ENCODE data around the gene PIGS.
"Not testable (repeated sequence)": the region's sequence is repeated elsewhere in the genome, so short reads cannot be mapped to it uniquely, and the experiment has no call there.

PIGS gene

DNA sequence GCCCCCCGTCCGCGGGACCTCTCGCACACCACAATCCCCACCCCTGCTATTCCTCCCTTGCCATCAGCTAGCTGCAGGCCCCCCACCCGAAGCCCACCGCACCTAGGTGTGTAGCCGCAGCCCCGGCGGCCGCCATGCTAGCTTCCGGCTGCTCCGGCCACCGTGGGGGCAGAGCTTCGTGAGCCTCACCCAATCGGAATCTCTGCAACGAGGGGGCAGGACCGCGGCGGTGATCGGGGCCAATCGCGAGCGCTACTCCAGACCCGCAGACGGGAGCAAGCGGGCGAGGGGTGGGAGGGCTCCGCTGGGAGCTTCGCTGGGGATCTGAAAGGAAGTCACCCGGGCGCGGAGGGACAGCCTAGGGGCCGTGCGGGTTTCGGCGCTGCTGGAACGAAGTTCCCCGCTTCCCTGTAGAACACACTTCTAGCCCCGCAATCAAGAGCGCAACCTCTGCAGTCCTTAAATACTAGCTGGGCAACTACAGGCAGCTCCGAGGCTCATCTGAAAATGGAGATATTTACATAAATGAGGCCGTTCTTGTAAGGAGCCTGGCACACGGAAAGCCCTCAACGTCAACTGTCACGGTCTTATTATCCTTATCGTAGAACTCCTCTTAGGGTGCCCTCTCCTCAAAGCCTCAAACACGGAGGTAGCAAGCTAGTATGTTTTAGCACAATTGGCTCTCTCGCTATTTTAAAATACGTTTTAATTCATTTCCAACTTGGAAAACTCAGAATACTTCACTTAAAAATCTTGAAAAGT is at the start of gene PIGS:
TSS of gene PIGS (minus strand) at position 164 of the 762 bp plus-strand sequence. CDS start at position 136, 28 bp downstream.
- DNase-seq (ENCODE audit: low spot score), result peak; percentile 99

DNA sequence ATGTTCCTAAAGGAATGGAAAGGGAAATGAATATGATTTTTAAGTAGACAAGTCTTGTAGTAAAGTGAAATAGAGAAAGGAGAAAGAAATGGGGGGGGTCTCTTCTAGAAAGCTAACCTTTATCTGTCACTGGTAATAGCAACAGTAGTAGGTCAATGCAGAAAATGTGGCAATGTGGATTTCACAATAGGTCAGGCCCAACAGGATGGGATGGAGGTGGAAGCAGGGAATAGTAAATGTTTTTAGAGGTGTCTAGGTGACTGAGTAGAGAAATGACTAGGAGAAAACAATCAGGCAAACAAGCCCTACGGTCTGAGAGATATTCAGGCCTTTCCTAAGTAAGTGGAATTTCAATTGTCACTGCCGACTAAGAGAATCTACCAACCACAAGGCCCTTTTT is 48.7 kb upstream of the PIGS start:
- DNase-seq (ENCODE audit: low spot score), result no peak

DNA sequence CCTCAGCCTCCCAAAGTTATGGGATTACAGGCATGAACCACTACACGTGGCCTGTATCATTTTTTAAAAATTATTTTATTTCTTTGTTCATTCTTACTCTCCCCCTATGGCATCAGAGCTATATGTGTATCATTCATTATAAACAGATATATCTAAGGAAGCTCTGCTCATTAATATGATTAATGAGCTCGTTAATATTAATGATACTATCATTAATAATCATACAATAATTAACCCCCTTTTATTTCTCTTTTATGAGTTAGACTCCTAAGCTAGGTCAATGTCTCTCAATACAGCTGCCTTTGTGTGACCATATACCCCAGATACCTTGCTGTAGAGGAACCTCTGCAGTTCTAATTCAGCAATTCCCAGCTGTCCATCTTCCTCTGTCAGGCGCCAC is 47.1 kb upstream of the PIGS start:
- no peak for DNase-seq (ENCODE audit: low spot score)

GRCh38 chr17:28616281-28616680 is 45.0 kb upstream of the PIGS start:
- DNase-seq (ENCODE audit: low spot score), result no peak

DNA sequence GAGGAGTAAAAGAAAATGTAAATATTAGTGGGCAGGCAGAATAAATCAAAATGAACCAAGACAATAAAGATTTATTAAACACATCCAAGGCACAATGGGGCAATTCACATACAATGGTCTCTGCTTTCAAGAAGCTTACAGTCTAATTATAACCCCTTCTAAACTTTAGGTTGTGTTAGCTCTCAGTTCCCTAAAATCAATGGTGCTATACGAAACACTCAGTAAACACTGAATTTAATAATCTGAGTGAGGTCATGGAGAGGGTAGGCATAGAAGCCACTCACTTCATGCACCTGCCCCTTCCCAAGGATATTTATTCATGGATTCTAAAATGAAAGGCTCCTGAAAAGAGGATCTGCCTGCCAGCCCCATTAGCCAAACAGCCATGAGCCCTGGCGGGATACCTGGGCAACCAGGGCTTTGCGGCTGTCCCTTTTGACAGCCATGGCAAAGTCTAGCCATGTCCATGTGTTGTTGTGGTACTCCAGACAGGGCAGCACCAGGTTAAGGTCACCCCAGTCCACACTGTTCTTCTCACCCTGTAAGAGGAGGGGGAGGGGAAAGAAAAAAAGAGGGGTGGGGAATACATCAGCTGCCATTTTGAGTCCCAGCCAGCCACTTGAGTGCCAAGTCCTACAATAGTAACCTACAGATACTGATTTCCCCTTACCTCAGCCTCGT is 44.1 kb upstream of the PIGS start:
- no peak for DNase-seq (ENCODE audit: low spot score)

DNA sequence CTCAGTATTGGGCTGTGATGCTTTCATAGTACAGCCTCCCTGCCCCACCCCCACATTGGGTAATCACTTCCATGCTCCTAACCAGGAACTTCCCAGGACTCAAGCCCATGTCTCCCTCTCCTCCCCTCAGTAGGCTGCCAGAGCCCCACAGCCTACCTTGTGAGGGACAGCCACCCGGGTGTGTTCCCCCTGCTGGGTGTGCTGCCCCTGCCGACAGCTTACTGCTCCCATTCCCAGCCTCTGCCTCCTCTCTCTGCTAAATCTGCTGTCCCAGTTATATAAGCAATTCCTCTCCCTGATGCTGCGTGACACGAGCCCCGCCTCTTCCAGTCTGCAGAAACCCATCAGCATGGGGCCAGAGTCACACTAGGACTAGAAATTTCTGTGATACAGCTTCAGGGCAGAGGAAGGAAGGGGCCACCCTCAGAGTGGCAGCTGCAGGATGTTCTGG is 42.6 kb upstream of the PIGS start, which contains the start of gene RSKR:
TSS of gene RSKR (minus strand) at position 255 of the 451 bp plus-strand sequence. CDS start at position 231, 24 bp downstream.
- DNase-seq (ENCODE audit: low spot score), result no peak

GRCh38 chr17:28612936-28613872 is 41.9 kb upstream of the PIGS start:
- DNase-seq (ENCODE audit: low spot score), result peak; percentile 72

DNA sequence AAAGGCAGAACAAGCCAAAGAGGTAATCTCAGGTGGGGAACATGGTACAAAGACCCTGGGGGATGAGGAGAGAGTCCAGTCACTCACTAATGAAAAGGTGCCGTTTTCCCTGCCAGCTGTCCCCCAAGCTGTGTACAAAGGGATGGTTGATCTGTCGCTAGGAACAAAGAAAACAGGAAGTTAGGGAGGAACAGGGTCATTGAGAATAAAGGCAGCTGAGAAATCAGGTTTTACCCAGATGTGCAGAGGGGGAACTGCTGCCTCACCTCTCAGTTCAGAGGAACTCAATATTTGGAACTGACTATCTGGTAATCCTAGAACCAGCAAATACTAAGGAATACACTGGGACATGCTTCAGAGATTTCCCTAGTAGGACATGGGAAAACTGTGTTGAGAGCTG is 41.2 kb upstream of the PIGS start:
- DNase-seq (ENCODE audit: low spot score), result no peak

DNA sequence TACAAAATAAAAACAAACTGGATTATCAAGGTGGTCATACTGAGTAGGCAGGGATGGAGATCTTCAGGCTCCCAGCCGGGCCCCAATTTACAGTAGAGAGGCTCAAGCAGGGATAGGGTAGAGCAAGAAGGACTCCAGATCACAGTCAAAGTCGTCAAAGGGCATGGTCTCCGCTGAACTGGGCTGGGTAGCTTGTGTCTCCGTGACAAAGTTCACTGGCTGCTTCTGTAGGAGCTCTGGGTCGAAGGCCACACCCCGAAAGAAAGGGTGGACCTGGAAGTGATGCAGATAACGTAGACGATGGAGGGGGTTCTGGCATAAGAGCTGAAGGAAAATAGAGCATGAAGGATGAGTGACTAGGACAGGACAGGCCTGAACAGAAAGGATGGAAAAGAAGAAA is 39.1 kb upstream of the PIGS start:
- no peak for DNase-seq (ENCODE audit: low spot score)

- not testable (repeated sequence) for DNase-seq (ENCODE audit: low spot score)
Measured at GRCh38 chr17:28604031-28604430, 32.7 kb upstream of the PIGS start.

DNA sequence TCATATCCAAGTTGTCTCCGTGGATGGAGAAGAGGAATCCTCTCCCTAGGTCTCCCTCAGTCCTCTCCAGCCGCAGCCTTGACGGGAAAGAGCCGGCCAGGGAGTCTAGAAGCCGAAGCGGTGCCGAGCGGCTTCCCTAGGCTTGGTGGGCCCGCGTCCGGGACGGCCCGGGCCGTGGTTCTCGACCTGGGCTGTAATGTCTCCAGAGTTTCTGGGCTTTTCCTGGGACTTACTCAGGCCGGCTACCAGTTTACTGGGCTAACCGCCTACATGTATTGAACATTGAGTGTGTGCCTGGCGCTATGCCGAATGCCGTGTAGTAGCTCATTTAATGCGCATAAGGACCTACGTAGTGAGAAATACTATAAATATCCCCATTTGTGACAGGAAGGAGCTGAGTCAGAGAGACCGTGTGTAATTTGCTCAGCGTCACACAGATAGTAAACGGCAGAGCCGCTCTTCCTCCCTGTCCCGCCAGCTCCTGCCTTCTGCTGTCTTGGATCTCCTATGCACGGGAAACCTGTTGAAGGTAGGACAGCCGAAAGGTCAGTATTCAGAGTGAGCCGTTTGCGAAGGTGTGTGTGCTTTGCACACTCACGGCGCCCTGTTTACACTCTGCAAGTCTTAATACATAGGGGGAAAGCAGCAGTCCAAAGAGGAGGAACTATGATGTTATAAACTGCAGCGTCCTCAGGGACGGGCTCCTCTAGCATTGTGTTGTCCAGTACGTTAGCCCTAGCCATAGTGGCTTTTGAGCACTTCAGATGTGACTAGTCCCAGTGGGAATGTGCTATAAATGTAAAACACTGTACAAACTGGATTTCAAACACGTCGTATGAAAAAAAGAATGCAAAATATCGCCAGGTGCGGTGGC is 28.2 kb upstream of the PIGS start:
- DNase-seq (ENCODE audit: low spot score), result no peak

- DNase-seq (ENCODE audit: low spot score), result peak; percentile 98
Measured at GRCh38 chr17:28598799-28599310, 27.5 kb upstream of the PIGS start, which contains the start of gene SPAG5. TSS of gene SPAG5 (minus strand) at chr17:28599025. CDS start at chr17:28598946, 79 bp downstream.

- DNase-seq (ENCODE audit: low spot score), result no peak
Measured at GRCh38 chr17:28598389-28598788, 27.1 kb upstream of the PIGS start.

GRCh38 chr17:28597606-28598383 is 26.5 kb upstream of the PIGS start:
- no peak for DNase-seq (ENCODE audit: low spot score)

GRCh38 chr17:28592260-28592659 is 20.9 kb upstream of the PIGS start:
- no peak for DNase-seq (ENCODE audit: low spot score)

DNA sequence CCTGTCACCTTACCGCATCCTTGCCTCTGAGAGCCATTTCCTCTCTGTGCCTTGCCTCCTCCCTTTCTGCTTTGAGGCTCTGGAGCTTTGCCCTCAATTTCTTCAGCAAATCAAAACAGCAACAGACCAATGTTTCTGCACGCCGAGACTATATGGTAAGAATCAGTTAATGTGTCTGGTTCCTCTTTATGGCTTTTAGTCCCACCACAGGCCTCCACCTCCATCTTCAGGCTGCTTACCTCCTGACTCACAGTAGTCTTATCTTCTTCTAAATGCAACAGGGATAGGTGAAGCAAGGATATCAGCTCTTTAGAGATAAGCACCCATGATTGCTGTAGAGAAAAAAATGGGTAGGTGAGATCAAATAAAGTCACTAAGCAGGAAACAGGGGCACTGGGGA is 14.5 kb upstream of the PIGS start:
- DNase-seq (ENCODE audit: low spot score), result no peak

DNA sequence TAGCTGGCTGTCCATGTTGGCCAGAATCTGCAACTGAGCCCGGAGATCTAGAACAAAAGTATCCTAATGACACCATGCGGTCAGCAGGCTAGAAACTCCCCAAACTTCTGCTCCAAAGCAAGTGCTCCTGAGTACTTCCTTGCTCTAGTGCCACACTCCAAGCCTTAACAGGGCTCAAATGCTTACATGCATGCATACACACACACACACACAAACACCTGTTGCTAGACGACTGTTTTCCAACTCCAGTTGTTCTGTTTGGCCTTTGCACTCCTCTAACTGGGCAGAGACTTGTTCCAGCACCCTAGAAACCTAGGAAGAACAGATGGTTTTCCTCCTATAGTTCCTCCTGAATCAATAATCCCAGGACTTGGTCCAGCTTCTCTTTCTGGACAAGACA is 13.1 kb upstream of the PIGS start:
- DNase-seq (ENCODE audit: low spot score), result no peak

DNA sequence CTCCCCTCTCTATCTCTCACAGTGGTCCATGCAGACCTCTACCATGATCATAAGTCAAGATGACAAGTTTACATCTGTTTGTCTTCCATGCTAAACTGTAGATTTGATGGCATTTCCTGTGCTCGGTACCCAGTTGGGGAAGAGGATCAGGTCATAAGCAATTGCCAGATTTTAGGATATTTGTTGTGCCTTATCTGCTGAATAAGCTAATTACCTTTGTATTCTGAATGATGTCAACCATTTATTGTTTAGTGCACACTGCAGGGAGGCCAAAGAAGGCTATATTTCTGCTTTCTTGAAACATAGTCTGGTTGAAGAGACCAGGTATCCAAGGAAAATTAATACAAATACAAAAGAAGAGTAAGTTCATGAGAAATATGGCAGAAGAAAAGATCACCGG is 11.2 kb upstream of the PIGS start:
- DNase-seq (ENCODE audit: low spot score), result no peak

- DNase-seq (ENCODE audit: low spot score), result no peak
Measured at GRCh38 chr17:28580959-28581358, 9.6 kb upstream of the PIGS start.

- no peak for DNase-seq (ENCODE audit: low spot score)
Measured at GRCh38 chr17:28579526-28579925, 8.2 kb upstream of the PIGS start.
